AG04450 (cell line): Measurements from ENCODE around the gene PRKAG2. TPM values are rescaled to one million over a fixed set of nuclear protein-coding genes. Genes with fewer than 3 reads are reported as not detected.

Experiments used
- CTCF ChIA-PET: fragments of 300-600, 350-600 bp; formaldehyde crosslinking; extraction: SDS; loops from one replicate; lab custom pipeline; 2022; ENCODE audit warnings: antibody characterized with exemption, inconsistent platforms; lab: Charles Lee
- POLR2A ChIA-PET: fragments of 350-600 bp; formaldehyde crosslinking; extraction: SDS; loops from one replicate; lab custom pipeline; 2021; ENCODE audit warnings: antibody characterized with exemption, inconsistent platforms; lab: Yijun Ruan, JAX
- DNase-seq: peaks from one replicate; pipeline ENCODE4 v3.0.0-alpha.2; 2011; ENCODE audit warnings: low read depth, low spot score
- H3K27ac ChIP-seq: one replicate; pipeline ENCODE4 v1.5.1; 2012; ENCODE audit warnings: low read depth, low read length, control low read depth
- H3K27me3 ChIP-seq: one replicate; pipeline ENCODE4 v1.6.0; 2012; ENCODE audit warnings: low read length; ENCODE audit not compliant: control insufficient read depth, insufficient read depth
- H3K4me3 ChIP-seq: 2 replicates; pipeline ENCODE4 v1.5.1; 2011; ENCODE audit warnings: mild to moderate bottlenecking, low read depth, low read length, control low read depth
- H3K9me3 ChIP-seq: 2 replicates; pipeline ENCODE4 v1.5.1; 2012; ENCODE audit warnings: low read length; ENCODE audit not compliant: control insufficient read depth, insufficient read depth
- CTCF ChIP-seq: IDR thresholded peaks from 2 replicates; pipeline ENCODE4 v1.5.1; 2011; ENCODE audit warnings: low read depth, low read length, control low read depth, inconsistent platforms
- polyA plus RNA-seq: library from polyadenylated mRNA; depleted of rRNA; stranded (reverse); fragments of >200 nt; gene quantifications from 2 replicates; pipeline ENCODE4 v1.2.3, GENCODE V29; 2011

The PRKAG2 gene
- polyA plus RNA-seq, 1 experiment = 45.0 TPM

- DNase-seq = no peak
- H3K27me3 ChIP-seq = peaks cover 49% of the 10 kb centered on the region
- no peak overlapping the region for H3K4me3 ChIP-seq
- H3K27ac ChIP-seq = no peak overlapping the region
- POLR2A ChIA-PET = no interaction called here
- CTCF ChIA-PET = interaction anchor here (0.6 kb wide), 1 partner anchor 948 kb away, joined by 4 read pairs; no protein-coding TSS in a partner anchor
- H3K9me3 ChIP-seq = peaks cover 19% of the 10 kb centered on the region
- TF ChIP-seq CTCF = no peak
Observed at GRCh38 chr7:151777908-151778670, 98.8 kb downstream of the PRKAG2 start.

GRCh38 chr7:151777495-151777880 lies 99.4 kb downstream of the PRKAG2 start:
- no peak for TF ChIP-seq CTCF
- DNase-seq = no peak
- CTCF ChIA-PET = no interaction called here
- POLR2A ChIA-PET = no interaction called here
- H3K9me3 ChIP-seq = peaks cover 19% of the 10 kb centered on the region
- H3K27me3 ChIP-seq = peaks cover 51% of the 10 kb centered on the region
- H3K27ac ChIP-seq = no peak overlapping the region
- no peak overlapping the region for H3K4me3 ChIP-seq

- no peak overlapping the region for H3K27ac ChIP-seq
- H3K27me3 ChIP-seq = peaks cover 54% of the 10 kb centered on the region
- H3K9me3 ChIP-seq = peaks cover 19% of the 10 kb centered on the region
- no peak for TF ChIP-seq CTCF
- POLR2A ChIA-PET = no interaction called here
- CTCF ChIA-PET = no interaction called here
- no peak for DNase-seq
- H3K4me3 ChIP-seq = no peak overlapping the region
Observed at GRCh38 chr7:151776876-151777494, 99.9 kb downstream of the PRKAG2 start.

GRCh38 chr7:151776446-151776845 lies 100.5 kb downstream of the PRKAG2 start:
- no peak for TF ChIP-seq CTCF
- no peak for DNase-seq
- Histone ChIP-seq H3K27me3 (peaks cover 58% of the 10 kb centered on the region), H3K9me3 (peaks cover 19% of the 10 kb centered on the region), H3K4me3 (no peak overlapping the region), H3K27ac (no peak overlapping the region)
- CTCF ChIA-PET = no interaction called here
- POLR2A ChIA-PET = no interaction called here
